GM21528 (cell line): ENCODE results near the gene HLCS.
"Not testable (repeated sequence)": the region's sequence is repeated elsewhere in the genome, so short reads cannot be mapped to it uniquely, and the experiment has no call there.

ENCODE experiments used
- ATAC-seq: cut with Tn5 transposase; IDR thresholded peaks from one replicate; pipeline ENCODE4 v1.9.1; 2021; ENCODE audit warnings: mild to moderate bottlenecking, moderate library complexity; ENCODE audit not compliant: unreplicated experiment, low FRiP score

Gene HLCS

DNA sequence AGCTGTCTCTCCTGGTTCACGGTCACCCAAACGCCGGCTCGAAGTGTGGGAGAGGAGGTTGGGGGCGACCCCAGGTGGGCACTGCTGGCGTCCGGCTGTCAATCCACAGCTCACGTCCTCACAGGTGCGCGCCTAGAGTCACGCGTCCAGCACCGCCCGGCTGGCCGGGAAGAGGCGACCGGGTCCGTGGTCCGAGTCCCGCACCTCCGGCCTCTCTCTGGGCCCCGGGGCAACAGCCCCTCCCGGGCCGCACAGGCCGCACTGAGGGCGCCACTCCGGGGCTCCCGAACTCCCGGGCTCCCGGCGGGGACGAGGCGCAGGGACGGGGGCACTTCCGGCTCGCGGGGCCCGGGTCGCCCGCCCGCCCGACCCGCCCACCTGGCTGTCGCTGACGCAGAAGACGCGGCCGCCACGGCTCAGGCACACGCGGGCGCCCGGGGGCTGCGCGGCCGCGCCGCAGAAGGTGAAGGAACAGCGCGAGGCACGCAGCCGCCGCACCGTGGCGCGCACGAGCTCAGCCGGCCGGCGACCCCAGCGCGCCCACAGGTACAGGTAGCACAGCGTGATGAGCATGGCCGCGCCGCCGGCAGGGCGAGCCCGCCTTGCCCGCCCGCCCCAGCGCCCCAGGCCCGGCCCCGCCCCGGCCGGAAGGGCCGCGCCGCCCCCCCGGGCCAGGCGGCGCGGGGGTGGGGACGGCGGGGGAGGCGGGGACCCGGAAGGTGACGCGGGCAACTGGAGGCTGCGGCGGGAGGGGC lies at the start of gene HLCS:
TSS of gene HLCS (minus strand) at position 604 of the 755 bp plus-strand sequence. CDS start at position 573, 31 bp downstream.
- ATAC-seq: peak; percentile 77

DNA sequence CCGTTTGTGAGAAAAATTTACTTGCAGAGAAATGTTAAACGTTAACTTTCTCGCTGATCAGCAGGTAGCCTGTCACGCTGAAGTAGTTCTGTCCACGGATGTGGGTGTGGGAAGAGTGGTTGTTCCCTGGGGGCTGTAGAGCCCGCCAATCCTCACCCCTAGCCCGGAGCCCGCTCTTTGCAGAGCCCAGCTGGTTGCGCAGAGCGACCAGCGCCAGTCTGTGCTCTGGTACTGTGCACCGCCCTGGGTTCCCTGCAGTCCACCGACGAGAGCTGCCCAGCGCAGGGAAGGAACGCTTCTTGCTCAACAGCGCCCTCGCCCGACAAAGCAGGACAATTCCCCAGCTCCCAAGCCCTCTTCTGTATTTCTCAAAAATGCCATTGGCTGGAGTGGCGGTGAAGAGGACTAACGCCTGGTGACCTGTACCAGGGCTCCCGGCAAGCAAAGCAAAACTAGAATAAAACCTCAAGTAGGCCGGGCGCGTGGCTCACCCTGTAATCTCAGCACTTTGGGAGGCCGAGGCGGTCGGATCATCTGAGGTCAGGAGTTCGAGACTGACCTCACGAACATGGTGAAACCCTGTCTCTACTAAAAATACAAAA lies 43.4 kb upstream of the HLCS start:
- ATAC-seq: peak; percentile 85

DNA sequence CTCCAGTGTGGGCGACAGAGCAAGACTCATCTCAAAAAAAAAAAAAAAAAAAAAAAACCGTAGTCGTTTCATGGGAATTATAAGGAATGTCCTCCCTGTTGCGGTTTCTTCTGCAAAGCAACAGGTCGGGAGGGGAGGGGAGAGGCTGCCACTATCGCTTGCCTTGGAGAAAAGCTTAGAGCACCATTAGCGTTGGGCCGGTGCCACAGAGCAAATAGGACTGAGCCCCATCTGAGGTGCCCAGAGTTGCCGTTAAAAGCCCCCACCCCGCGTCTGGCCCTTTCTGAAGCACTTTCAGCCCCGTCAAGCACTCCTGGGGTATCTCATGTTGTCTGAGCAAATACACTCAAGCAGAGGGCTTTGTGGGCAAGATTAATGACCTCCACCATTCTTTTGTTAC lies 42.3 kb upstream of the HLCS start:
- ATAC-seq: no peak

DNA sequence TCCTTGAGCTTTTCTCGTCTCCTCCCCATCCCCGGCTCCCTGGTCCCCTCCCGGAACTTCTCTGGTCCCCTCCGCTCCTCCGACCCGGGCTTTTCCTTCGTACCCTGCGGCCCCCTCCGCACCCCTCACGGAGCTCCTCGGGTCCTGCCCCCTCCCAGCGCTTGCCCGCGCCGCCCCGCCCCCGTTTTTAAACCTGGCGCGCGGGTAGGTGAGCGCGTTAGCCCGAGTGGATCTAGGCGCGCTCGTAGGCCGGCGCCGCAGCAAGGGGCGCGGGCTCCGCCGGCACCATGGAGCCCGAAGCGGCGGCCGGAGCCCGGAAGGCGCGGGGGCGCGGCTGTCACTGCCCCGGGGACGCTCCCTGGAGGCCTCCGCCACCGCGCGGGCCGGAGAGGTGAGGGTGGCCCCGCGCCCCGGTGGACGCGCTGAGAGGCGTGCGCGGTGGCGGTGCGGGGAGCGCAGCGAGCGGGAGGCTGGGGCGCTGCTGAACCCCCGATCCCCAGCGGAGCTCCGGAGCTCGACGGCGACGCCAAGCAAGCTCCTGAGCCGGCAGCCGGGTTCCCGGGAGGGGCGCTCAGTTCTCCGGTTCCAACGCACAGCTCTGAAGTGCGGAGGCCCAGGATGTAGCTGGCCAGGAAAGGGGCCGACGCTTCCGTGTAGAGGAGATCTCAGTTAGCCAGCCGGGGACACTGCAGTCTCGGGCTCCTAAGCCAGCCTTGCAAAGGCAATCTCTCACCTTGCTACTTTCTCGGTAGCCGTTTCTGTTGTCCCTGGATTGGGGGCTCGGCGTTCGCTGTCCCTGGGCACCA lies 40.2 kb upstream of the HLCS start, which contains the start of gene RIPPLY3:
TSS of gene RIPPLY3 (plus strand) at position 217 of the 806 bp plus-strand sequence. CDS start at position 288, 71 bp downstream.
- no peak for ATAC-seq

DNA sequence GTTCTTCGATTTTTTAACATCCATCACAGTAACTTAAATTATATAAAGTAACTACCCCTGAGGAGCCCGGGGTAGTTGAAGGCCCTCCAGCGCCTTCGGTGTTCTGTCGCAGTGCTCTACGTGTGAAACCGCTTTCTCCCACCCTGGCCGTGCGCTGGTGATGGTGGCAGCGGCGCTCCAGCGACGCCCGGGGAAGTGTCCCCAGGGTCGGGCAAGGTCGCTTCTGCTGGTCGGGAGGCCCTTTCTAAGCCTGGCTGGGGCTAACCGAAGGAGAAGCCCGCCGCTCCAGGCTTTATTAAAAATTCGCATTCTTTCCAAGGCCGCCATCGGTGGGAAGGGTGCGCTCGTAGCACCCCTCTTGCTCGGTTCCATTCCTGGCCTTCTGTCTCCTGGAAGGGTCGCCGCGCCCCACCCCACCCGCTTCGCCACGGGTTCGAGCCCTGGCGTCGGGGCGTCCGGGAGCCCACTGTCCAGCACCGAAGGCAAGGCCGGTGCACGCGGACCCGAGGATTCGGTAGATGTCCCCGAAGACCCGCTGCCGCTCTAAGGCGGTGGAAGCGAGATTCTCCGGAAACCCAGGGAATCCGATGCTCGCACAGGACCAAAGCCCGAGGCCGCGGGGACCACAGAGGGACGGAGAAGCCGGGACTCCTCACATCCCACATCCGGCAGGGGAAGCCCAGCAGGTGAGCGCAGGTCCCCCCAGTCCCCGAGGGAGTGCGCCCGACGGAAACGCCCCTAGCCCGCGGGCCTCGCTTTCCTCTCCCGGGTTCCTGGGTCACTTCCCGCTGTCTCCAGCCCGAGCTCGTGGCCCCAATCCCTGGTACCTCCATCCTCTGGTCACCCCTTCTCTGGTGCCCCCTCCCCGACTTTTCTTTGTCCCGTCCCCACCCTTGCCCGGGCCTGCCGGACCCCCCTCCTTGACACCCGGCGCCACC lies 39.3 kb upstream of the HLCS start:
- no peak for ATAC-seq

DNA sequence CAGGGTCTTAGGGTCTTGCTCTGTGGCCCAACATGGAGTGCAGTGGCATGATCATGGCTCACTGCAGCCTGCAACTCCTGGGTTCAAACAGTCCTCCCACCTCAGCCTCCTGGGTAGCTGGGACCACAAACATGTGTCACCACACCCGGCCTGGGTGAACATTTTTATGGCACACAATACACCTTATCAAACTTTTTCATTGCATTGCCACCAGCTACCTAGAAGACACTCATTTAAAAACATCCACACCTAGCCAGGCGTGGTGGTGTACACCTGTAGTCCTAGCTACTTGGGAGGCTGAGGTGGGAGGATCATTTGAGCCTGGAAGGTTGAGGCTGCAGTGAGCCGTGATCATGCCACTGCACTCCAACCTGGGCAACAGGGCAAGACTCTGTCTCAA lies 37.4 kb upstream of the HLCS start:
- not testable (repeated sequence) for ATAC-seq

DNA sequence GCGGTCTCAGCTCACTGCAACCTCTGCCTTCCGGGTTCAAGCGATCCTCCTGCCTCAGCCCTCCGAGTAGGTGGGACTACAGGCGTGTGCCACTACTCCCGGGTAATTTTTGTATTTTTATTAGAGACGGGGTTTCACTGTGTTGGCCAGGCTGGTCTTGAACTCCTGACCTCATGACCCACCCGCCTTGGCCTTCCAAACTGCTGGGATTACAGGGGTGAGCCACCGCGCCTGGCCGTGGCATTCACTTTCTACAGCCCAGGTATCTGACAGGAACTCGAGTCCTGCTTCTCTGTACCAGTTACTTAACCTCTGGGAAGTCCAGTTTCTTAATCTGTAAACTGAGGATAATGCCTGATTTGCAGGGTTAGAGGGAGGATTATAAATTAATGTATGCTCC lies 36.4 kb upstream of the HLCS start:
- ATAC-seq: not testable (repeated sequence)

DNA sequence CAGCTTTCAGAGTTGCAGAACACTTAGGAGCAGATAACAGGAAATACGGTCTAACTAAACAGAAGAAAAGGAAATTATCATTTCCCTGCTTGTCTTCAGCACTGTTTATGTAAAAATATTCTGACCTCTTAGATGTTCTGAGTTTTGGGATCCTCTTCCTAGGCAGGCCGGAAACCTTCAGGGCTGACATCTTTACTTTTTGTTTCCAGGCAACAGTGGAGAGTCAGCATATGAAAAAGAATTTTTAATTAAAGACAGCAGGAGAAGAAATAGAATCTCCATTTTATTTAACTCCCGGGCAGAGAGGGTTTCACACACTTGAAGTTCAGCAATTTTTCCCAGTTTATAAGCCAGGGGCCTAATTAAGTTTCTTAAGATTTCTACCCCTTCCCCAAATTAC lies 35.0 kb upstream of the HLCS start:
- ATAC-seq: no peak

DNA sequence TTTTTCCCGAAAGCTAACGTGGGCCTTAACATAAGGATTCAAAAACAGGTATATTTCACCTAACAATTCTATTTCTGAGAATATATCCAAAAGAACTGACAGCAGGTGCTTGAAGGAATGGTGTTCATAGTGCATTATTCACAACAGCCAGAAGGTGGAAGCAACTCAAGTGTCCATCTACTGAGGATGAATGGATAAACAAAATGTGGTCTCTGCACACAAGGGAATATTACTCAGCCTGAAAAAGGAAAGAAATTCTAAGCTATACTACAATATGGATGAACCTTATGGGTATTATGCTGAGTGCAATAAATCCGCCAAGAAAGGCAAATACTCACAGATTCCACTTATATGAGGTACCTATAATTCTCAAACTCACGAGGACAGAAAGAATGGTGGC lies 33.9 kb upstream of the HLCS start:
- no peak for ATAC-seq

DNA sequence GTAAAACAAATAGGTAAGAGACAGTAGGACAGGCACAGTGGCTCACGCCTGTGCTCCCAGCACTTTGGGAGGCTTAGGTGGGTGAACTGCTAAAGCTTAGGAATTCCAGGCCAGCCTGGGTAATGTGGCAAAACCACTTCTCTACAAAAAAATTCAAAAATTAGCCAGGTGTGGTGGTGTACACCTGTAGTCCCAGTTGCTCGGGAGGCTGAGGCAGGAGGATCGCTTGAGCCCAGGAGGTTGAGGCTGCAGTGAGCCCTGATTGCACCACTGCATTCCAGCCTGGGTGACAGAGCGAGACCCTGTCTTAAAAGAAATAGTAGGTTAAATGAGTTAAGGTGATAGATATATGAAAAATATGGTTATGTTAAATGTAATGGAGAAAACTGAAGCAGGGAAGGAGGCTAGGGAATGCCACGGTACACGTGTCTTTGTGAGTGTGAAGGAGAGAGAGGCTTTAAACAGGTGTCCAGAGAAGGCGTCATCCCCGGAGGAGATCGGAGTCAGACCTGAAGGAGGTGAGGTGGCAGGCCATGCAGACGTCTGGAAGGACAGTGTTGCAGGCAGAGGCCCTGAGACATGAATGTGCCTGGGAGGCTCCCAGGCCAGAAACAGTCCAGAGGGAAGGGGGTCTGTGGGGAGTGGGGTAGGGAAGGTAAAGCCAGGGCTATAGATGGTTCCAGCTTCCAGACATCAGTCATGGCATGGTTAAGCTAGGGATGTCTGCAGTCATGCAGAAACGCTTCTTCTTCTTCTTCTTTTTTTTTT lies 32.8 kb upstream of the HLCS start:
- no peak for ATAC-seq

DNA sequence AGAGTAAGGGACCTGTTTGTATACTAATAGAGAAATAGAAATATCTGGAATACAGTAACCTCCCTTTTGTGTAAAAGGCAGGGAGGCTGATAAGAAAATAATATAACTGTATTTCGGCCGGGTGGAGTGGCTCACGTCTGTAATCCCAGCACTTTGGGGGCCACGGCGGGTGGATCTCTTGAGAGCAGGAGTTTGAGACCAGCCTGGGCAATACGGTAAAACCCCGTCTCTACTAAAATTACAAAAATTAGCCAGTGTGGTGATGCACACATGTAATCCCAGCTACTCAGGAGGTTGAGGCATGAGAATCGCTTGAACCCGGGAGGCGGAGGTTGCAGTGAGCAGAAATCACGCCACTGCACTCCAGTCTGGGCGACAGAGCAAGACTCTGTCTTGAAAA lies 28.8 kb upstream of the HLCS start:
- not testable (repeated sequence) for ATAC-seq

DNA sequence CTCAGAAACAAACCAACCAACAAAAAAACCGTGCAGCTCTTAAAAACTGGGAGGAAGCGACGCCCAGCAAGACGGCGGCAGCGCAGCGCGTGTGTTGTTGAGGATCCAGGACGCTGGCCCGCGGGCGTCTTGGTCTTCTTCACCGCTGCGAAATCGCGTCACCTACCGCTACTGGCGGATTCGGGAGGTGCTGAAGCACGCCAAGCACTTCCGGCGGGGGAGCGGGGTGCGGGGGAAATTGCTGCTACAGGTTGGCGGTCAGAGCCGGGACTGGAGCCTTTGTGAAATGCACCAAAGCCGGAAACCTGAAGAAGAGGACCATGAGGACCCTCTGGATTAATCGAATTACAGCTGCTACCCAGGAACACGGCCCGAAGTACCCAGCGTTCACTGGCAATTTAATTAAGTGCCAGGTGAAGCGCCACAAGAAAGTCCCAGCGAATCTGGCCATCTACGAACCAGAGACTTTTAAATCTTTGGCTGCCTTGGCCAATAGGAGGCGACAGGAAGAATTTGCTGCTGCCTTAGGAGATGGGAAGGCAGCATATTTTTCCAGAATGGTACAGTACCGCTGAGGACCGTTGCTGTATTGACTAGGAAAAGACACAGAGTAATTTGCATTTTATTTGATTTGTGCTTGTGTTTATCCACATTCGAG lies 28.2 kb upstream of the HLCS start:
- no peak for ATAC-seq

DNA sequence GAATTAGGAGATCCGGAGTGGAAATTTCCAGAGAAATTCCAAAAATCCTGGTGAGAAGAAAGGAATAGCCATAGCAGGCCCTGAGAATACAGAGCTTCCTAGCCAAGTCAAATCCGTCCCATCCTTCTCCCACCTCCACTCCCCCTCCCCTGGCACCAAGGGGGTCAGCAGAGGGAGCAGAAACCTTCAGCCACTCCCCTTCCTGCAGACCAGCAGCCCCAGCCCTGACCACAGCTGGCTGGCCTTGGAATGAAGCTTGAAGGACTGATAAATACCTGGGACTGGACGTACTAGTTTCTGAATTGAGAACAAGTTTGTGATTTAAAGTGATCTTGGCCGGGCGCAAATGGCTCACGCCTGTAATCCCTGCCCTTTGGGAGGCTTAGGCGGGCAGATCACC lies 26.2 kb upstream of the HLCS start:
- no peak for ATAC-seq

DNA sequence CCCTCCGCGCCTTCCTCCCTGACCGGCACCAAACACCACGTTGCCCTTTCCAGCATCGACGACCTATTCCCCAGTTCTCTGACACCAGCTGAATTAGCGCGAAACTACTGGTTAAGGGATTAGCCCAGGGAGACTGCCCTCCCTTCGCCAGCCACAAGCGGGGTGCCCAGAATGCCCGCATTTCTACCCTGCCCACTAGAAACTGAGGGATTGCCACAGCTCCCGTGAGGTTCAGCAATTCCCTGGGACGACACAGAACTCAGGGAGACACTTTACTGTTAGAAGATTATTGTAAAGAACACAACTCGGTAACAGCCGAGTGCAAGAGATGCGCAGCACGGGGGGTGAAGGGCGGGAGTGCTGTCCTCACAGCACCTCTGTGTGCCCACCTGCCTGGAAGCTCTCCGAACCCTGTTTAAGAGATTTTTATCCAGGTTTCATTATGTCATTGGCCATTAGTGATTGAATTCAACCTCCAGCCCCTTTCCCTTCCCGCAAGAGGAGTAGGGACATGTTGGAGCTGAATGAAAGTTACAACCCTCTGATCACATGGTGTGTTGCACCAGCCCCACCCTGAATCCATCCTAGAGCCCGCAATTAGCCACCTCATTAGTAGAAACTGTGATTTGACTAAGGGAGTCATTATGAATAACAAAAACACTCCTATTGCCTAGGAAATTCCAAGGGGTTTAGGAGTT lies 24.2 kb upstream of the HLCS start:
- no peak for ATAC-seq

DNA sequence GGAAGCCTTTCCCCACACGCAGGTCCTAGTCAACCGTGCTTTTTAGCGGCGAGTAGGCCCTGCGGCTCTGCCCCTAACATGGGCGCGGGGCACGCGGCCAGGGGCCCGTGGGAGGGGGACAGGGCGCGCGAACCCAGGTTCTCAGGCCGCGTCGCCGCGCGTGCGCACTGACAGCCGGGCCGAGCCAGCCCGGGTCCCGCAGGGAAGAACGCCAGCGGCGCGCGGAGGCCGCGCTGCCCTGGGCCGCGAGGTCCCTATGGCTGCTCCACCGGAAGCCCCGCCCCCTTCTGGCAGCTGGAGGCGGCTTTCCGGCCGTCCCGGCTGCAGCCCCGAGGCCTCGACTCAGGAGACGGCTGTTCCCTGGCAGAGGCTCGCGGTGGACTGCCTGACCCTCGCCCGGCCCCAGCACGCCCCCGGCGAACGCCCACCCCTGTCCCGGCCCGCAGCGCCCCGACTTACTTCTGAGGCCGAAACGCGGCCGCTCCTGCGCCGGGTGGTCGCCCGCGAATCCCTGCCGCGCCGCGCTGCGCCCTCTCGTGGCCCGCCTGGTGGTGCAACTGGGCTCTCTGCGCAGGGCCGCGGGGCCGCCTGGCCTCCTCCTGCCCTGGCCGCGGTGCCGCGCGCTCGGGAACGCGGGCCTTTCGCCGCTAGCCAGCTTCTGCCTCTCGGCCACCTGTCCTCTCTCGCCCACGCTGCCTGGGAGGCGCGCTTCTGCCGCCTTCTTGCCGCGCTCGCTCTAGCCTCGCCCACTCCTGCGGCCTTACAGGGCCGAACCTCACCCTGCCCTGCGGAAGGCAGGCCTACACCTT lies 23.4 kb upstream of the HLCS start:
- ATAC-seq: peak; percentile 93

DNA sequence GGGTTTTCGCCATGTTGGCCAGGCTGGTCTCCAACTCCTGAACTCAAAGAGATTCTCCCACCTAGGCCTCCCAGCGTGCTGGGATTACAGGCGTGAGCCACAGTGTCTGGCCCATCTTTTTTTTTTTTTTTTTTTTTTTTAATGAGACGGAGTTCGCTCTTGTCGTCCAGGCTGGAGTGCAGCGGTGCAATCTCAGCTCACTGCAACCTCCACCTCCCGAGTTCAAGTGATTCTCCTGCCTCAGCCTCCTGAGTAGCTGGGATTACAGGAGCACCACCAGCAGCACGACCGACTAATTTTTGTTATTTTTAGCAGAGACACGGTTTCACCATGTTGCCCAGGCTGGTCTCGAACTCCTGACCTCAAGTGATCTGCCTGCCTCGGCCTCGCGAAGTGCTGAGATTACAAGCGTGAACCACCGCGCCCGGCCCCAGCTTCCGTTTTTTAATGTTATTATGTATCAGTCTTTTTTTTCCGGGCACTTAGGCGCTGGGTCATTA lies 22.8 kb upstream of the HLCS start:
- not testable (repeated sequence) for ATAC-seq

DNA sequence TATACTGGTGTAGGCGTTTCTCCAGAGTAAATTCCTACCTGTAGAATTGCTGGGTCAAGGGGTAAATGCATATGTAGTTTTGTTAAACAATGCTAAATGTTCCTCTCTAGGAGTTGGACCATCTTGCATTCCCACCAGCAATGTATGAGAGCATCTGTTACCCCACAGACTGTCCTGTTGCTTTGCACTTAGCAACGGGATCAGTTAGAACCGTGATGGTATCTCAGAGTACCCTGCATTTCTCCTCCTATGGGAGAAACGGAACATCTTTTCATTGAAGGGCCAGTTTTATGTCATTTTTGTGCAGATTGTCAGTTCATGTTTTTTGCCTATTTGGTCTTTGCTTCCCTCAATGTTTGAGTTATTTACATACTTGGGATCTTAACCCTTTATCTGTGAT lies 22.1 kb upstream of the HLCS start:
- ATAC-seq: no peak
